GM21390 (cell line): ENCODE measurements around the gene NR2C1.

Source experiments
- ATAC-seq: cut with Tn5 transposase; IDR thresholded peaks from one replicate; pipeline ENCODE4 v1.9.1; 2021; ENCODE audit not compliant: unreplicated experiment

The NR2C1 gene

DNA sequence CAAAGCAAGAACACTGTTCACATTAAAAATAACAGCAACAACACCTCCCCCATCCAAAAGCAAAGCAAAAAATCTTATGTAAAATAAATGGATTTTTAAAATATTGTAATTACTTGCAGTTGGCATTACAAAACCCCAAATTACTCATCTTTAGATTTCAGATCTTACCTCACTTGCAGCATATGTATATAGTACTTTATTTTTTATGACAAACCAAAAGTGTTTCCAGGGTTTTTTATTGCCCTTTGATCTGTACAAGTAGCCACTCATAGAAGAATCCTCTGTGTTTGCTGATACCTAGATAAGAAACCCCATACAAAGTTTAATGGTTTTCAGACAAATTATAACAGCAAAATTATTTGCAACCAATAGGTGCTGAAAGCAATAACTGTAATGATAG lies 12.2 kb upstream of the NR2C1 start:
- ATAC-seq: no peak

- ATAC-seq: no peak
These were observed 10.5 kb upstream of the NR2C1 start for GRCh38 chr12:95083938-95084337.

DNA sequence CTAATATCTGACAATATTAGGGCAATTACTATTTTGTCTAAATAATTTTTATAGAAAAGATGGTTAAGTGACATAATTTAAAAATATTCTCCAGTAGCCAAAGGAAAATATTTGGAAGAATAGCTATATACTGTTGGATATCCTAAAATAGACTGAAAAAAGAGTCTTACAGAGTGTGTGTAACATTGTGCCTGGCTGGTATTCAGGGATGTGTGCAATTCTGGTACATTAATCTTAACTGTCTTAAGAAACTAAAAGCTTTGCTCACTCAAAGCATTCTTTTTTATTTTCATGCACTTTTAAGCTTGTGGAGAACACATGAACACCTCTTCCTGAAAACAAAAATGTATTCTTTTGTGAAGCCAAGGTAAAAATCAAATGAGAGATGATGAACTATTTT lies 10.1 kb upstream of the NR2C1 start:
- no peak for ATAC-seq

DNA sequence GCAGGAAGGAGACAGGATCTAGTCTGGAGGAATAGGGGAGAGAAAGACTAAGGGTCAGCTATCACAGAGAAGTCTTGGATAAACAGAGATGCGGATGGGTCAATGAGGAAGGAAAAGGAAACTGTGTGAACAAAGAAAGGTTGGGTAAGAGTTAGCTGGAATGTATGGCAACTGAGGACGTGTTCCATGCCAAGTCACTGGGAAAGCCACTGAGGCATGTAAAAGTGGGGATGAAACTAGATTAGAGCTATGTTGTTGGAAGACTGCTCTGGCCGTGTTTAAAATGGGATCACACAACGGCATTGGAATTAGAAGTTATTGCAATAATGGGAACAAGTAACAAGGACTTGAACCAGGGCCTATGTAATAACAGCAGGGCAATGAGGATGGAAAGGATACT lies 3.9 kb upstream of the NR2C1 start:
- ATAC-seq: no peak

DNA sequence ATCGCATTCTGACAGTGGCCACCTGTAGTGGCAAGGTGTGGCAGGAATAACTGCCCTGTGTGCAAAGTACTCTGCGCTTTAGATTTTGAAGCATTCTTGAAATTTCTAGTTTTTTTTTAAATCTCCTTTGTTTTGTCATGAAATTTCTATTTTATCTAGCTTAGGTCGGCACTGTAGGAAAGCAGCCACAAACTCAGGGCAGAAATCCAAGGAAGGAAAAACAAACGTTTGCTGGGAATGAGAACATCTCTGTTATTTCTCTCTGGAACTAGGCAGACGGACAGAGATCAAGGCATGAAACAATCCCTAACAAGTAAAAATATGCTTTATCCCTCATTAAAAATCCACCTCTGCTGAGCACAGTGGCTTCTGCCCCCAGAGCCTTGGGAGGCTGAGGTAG lies 1.3 kb upstream of the NR2C1 start:
- no peak for ATAC-seq

DNA sequence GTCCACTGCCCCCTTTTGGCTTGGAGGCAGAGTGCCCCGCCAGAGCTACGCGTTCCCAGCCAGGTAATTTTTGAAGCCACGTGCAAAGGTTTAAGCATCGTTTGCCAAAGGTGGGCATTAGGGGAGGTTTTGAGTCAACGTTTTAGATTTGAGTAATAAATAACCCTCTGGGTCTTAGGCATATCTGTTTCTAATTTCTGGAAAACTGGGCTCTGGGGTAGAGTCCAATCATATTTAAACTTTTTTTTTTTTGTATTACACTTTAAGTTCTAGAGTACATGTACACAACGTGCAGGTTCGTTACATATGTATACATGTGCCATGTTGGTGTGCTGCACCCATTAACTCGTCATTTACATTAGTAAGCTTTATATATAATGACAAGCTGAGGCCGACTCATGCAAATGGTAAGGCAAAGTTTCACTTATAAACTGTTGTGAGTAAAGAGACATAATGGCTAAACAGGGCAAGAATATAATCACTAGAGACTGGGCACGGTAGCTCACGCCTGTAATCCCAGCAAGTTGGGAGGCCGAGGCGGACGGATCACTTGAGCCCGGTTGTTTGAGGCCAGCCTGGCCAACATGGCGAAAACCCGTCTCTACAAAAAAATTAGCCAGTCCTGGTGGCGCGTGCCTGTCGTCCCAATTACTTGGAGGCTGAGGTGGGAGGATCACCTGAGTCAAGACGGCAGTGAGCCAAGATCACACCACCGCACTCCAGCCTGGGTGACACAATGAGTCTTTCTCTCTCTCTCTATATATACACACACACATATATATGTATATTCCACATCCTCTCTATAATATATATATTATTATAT lies 491 bp upstream of the NR2C1 start:
- ATAC-seq: no peak

DNA sequence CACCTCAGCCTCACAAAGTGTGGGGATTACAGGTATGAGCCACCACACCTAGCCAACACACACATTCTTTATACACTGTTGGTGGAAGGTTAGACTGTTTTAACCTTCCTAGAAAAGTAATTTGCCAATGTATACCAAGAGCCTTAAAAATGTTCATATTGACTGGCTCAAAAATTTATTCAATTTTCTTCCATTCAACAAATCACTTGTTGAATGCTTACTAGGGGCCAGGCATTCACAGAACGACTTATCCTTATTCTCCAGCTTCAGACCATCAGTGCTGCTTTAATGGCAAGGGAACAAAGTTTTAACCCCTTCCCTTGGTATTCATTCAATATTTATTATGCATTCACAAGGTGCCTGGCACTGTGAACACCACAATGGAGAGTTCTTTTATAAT lies 3.0 kb downstream of the NR2C1 start:
- ATAC-seq: no peak

DNA sequence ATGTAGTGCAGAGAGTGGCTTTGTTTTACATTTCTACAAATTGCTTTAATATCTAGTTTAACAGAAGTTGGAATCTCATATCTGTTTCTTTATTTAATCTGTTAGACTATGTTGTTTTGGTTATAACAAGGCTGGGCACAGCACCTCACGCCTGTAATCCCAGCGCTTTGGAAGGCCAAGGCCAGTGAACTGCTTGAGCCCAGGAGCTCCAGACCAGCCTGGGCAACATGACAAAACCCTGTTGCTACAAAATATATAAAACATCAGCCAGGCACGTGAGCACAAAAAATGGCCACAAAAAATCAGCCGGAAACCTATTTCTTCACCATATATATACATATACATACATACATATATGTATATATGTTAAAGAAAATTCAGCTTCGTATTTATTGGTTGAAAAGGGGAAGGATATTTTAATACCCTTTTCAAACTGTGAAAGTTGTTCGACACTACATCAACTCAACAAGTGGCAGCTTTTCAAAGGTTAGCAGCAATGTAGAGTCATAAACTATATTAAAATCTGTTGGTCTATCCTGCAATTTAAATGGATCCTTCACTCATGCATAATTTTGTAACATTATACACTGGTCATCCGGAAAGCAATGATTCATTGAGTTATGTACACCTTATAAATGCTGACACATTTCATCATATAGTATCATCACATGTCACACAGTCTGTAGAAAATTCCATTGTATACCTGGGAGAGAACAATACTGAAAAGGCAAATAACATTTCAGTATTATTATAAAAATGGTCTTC lies 7.1 kb downstream of the NR2C1 start:
- no peak for ATAC-seq

- ATAC-seq: no peak
These were observed 12.5 kb downstream of the NR2C1 start for GRCh38 chr12:95060951-95061350.

GRCh38 chr12:95059984-95060383 lies 13.4 kb downstream of the NR2C1 start:
- no peak for ATAC-seq

DNA sequence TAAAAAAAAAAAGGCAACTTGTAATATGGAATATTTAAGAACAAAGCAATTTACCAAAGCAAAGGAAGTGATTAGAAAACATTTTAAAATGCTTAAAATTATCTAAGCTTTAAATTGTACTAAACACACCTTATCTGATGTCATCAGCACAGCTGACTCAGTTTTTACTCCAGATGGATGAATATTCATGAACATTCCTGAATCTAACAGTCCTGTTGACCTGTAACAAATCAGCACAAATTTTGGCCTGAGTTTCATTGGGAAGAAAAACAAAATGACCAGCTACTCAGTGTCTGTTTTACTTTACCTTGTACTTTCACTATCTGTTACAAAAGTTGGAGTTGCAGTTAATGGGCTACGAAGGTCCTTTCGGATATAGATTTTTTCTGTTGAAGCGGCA lies 16.0 kb downstream of the NR2C1 start:
- no peak for ATAC-seq

DNA sequence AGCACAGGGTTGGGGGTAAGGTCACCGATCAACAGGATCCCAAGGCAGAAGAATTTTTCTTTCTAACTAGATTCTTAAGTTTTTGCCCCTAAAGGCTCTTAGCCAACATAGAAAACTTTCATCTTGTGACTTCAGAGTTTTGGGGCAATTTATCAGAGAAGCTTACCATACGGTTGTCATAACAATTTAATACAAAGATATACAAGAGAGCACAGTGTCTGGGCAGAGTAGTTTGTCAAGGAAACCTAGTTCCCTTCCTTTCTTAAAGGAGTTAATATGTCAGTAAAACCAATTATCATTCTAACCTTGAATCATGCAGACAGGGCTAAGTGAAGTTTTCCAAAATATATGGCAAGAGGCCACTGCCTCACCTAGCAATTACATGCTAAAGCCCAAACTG lies 18.4 kb downstream of the NR2C1 start:
- ATAC-seq: no peak

GRCh38 chr12:95054206-95054605 lies 19.2 kb downstream of the NR2C1 start:
- ATAC-seq: no peak

- ATAC-seq: no peak
These were observed 22.2 kb downstream of the NR2C1 start for GRCh38 chr12:95051241-95051640.

- ATAC-seq: no peak
These were observed 35.5 kb downstream of the NR2C1 start for GRCh38 chr12:95037906-95038305.

DNA sequence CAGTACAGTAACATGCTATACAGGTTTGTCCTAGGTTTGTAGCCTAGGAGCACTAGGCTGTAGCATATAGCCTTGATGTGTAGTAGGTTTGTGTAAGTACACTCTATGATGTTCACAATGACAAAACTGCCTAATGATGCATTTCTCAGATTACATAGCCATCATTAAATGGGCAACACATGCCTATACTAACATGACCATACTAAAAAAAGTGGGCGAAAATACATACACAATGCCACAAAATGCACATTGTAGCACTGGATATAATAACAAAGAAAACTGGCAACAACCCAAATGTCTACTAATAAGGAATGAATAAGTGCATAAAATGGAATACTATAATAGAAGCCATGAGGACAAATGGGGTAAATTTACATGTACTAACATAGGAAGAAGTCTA lies 38.7 kb downstream of the NR2C1 start:
- no peak for ATAC-seq

- no peak for ATAC-seq
These were observed 50.9 kb downstream of the NR2C1 start for GRCh38 chr12:95022477-95022876.

- ATAC-seq: no peak
These were observed 55.9 kb downstream of the NR2C1 start for GRCh38 chr12:95017482-95017881.

- ATAC-seq: no peak
These were observed 57.3 kb downstream of the NR2C1 start for GRCh38 chr12:95016120-95016519.

DNA sequence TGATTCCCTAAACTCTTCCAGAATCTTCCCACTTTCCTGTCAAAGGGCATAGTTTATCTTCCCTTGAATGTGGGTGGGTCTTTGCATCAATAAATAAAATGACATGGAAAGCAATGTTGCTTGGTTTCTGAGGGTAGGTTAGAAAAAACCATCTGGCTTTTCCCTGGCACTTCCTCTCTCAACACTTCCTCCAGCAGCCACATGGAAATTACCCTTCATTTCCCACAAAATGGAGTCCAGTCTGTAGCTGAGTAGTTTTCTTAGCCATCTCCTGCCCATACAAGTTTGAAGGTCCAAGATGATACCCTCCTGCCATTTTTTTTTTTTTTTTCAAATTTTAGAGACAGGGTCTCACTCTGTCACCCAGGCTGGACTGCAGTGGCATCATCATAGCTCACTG lies 58.9 kb downstream of the NR2C1 start:
- no peak for ATAC-seq

- no peak for ATAC-seq
These were observed 67.2 kb downstream of the NR2C1 start for GRCh38 chr12:95006206-95006605.

- no peak for ATAC-seq
These were observed 68.8 kb downstream of the NR2C1 start for GRCh38 chr12:95004610-95005009.

- peak; percentile 5 for ATAC-seq
These were observed 69.5 kb downstream of the NR2C1 start for GRCh38 chr12:95003921-95004272.
